ENCODE results near the gene PDILT. TPM values are rescaled to one million over a fixed set of nuclear protein-coding genes. Genes with fewer than 3 reads are reported as not detected.
"Not testable (repeated sequence)": the region's sequence is repeated elsewhere in the genome, so short reads cannot be mapped to it uniquely, and the experiment has no call there.

PDILT gene
- total and polyA plus RNA-seq, 9 of the 15 experiments (the other 6 are each of a cell fraction or from before 2014, with no cell fraction given) = not detected

GRCh38 chr16:20419093-20419492, 14.6 kb upstream of the PDILT start:
- H3K9ac ChIP-seq (ENCODE audit: insufficient read depth in 1 of 2, low read depth in 2 of 2, low read length in 2 of 2); H3K9me1 ChIP-seq (ENCODE audit: control insufficient read depth, insufficient read depth, low read length); H2AFZ ChIP-seq (ENCODE audit: low read depth, low read length); CTCF ChIA-PET (ENCODE audit: low intra/inter-chr PET ratio); DNase-seq (ENCODE audit: extremely low read depth in 1 of 4, low spot score in 3 of 4); FAIRE-seq; H3K4me1 ChIP-seq (replicated peaks in 1 of 2; ENCODE audit: control insufficient read depth in 2 of 2, insufficient read depth in 2 of 2, low read length in 2 of 2); H3K9me3 ChIP-seq (replicated peaks; ENCODE audit: control insufficient read depth, insufficient read depth, low read depth, low read length); H4K20me1 ChIP-seq (replicated peaks; ENCODE audit: control insufficient read depth, insufficient read depth, low read length); H3K79me2 ChIP-seq (ENCODE audit: control insufficient read depth, insufficient read depth, low read length); H3K36me3 ChIP-seq (ENCODE audit: control insufficient read depth, insufficient read depth, low read length); H3K4me2 ChIP-seq (ENCODE audit: insufficient read depth, low read length); POLR2A ChIA-PET; H3K4me3 ChIP-seq; H3K27me3 ChIP-seq (ENCODE audit: control insufficient read depth in 2 of 2, insufficient read depth in 2 of 2, low read length in 2 of 2); intact Hi-C loops (cut with micrococcal nuclease); in situ Hi-C loops (cut with MboI); ATAC-seq; BruUV-seq (replicated peaks); H3K27ac ChIP-seq (ENCODE audit: extremely low read depth, low read depth, low read length): not testable (repeated sequence)
- under 1% methylated on average over 8 of the region's 8 CpGs for WGBS (ENCODE audit: insufficient coverage, low coverage, missing lambda C conversion rate)

DNA sequence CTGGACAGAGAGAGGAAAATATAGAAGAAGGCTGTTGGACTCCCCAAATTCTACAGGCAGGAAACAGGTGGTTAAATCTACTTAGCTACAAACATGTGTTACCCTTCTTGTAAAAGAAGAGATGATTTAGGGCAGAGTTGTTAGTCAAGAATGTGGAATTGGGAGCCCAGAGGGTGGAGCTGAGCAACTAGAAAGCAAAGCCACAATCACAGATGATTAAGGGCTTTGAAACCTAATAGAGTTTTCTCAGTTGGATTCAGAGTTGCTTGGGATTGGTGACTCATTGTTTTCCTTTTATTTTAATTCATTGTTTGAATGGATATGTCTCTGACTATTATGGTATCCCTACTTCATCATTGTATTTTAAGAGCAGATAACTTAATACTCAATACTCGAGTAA, 11.0 kb upstream of the PDILT start:
- Histone ChIP-seq H3K79me2 (ENCODE audit: control insufficient read depth, insufficient read depth, low read length) (no peaks in the 10 kb centered on the region), H4K20me1 (replicated peaks; ENCODE audit: control insufficient read depth, insufficient read depth, low read length) (no peaks in the 10 kb centered on the region), H3K27me3 (ENCODE audit: control insufficient read depth in 2 of 2, insufficient read depth in 2 of 2, low read length in 2 of 2) (peaks cover 0 to 5% of the 10 kb centered on the region in 2 experiments; a peak in 1 of 5 replicates), H3K36me3 (ENCODE audit: control insufficient read depth, insufficient read depth, low read length) (no peaks in the 10 kb centered on the region), H2AFZ (ENCODE audit: low read depth, low read length) (no peak overlapping the region), H3K27ac (ENCODE audit: extremely low read depth, low read depth, low read length) (no peak overlapping the region), H3K9ac (ENCODE audit: insufficient read depth in 1 of 2, low read depth in 2 of 2, low read length in 2 of 2) (no peak overlapping the region), H3K4me1 (replicated peaks in 1 of 2; ENCODE audit: control insufficient read depth in 2 of 2, insufficient read depth in 2 of 2, low read length in 2 of 2) (no peaks in the 10 kb centered on the region), H3K9me3 (replicated peaks; ENCODE audit: control insufficient read depth, insufficient read depth, low read depth, low read length) (no peaks in the 10 kb centered on the region), H3K4me2 (ENCODE audit: insufficient read depth, low read length) (no peak overlapping the region), H3K9me1 (ENCODE audit: control insufficient read depth, insufficient read depth, low read length) (no peaks in the 10 kb centered on the region), H3K4me3 (no peak overlapping the region)
- CTCF ChIA-PET (ENCODE audit: low intra/inter-chr PET ratio) = no interaction called here
- WGBS (ENCODE audit: insufficient coverage, low coverage, missing lambda C conversion rate) = 0% methylated on average over 1 of the region's 1 CpG
- intact Hi-C loops (cut with micrococcal nuclease) = no loop called here
- ATAC-seq (no peak), DNase-seq (ENCODE audit: extremely low read depth in 1 of 4, low spot score in 3 of 4) (no peak), FAIRE-seq (no peak)
- BruUV-seq (replicated peaks) = no TSS peak
- in situ Hi-C loops (cut with MboI) = no loop called here
- POLR2A ChIA-PET = no interaction called here
- no peak for TF ChIP-seq CEBPB (tag; IDR thresholded peaks at IDR 0.05)
- TF ChIP-seq TEAD4 (IDR thresholded peaks at IDR 0.05; ENCODE audit: low read length) = no peak
- TF ChIP-seq TEAD4 (CRISPR knock-in tag; IDR thresholded peaks at IDR 0.05; ENCODE audit: borderline replicate concordance) = no peak
- TF ChIP-seq TRIM28 (IDR thresholded peaks at IDR 0.05) = no peak
- no peak for TF ChIP-seq ZNF655 (CRISPR knock-in tag; IDR thresholded peaks at IDR 0.05)
- TF ChIP-seq, protein P1, sequence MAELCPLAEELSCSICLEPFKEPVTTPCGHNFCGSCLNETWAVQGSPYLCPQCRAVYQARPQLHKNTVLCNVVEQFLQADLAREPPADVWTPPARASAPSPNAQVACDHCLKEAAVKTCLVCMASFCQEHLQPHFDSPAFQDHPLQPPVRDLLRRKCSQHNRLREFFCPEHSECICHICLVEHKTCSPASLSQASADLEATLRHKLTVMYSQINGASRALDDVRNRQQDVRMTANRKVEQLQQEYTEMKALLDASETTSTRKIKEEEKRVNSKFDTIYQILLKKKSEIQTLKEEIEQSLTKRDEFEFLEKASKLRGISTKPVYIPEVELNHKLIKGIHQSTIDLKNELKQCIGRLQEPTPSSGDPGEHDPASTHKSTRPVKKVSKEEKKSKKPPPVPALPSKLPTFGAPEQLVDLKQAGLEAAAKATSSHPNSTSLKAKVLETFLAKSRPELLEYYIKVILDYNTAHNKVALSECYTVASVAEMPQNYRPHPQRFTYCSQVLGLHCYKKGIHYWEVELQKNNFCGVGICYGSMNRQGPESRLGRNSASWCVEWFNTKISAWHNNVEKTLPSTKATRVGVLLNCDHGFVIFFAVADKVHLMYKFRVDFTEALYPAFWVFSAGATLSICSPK (IDR thresholded peaks at IDR 0.05; ENCODE audit: borderline replicate concordance) = no peak
- no peak for TF ChIP-seq ZC3H8 (IDR thresholded peaks at IDR 0.05)
- TF ChIP-seq TSC22D4 (tag; IDR thresholded peaks at IDR 0.05) = no peak
- TF ChIP-seq, protein P2, sequence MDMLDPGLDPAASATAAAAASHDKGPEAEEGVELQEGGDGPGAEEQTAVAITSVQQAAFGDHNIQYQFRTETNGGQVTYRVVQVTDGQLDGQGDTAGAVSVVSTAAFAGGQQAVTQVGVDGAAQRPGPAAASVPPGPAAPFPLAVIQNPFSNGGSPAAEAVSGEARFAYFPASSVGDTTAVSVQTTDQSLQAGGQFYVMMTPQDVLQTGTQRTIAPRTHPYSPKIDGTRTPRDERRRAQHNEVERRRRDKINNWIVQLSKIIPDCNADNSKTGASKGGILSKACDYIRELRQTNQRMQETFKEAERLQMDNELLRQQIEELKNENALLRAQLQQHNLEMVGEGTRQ (CRISPR knock-in tag; IDR thresholded peaks at IDR 0.05) = no peak
- no peak for TF ChIP-seq SRSF7 (optimal IDR thresholded peaks at IDR 0.05; ENCODE audit: low read depth, low read length)
- no peak for TF ChIP-seq SMARCC2 (IDR thresholded peaks at IDR 0.05; ENCODE audit: low read depth)
- no peak for TF ChIP-seq NUFIP1 (IDR thresholded peaks at IDR 0.05; ENCODE audit: partially characterized antibody)
